Activated CD4-positive, alpha-beta T cell treated with anti-CD3 and anti-CD28 coated beads, Interleukin-2, amount 50 U/mL, for 48 hours (primary cell): Measurements from ENCODE around the gene OR4E2.
"Not testable (repeated sequence)": the region's sequence is repeated elsewhere in the genome, so short reads cannot be mapped to it uniquely, and the experiment has no call there.

ENCODE experiments used
- DNase-seq, 2 experiments: peaks; one replicate each; pipeline ENCODE4 v3.0.0-alpha.2; 2020

Gene OR4E2

DNA sequence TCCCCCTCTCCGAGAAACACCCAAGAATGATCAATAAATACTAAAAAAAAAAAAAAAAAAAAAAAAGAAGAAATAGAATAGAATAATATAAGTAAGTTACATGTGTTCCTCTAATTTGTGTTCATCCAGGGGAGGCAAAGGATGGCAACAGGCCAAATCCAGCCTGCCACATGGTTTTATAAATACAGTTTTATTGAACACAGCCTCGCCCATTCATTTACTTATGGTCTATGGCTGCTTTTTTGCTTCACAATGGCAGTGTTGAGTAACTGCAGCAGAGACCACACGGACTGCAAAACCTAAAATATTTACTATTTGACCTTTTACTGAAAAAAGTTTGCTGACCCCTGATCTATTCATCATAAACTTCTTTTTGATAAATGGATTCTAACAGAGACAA is 44.9 kb downstream of the OR4E2 start:
- DNase-seq, result not testable (repeated sequence)

DNA sequence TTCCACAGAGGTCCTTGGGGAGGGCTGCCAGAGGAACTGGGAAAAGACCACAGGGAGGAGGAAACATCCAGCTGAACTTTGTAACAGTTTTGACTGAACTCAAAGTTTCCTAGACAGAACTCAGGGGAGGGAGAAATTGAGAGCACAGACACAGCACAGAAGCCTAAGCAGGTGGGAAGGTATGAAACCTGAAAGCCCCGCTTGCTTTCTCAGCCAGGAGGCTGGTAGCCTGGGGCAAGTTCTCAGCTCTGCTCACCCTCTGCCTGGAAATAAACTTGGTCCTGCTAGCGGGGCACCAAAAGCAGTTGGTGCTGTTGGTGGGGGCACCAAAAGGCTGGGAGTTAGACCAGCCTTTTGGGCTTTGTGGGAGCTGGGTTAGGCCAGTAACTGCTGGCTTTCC is 45.9 kb downstream of the OR4E2 start:
- DNase-seq, result no peak

DNA sequence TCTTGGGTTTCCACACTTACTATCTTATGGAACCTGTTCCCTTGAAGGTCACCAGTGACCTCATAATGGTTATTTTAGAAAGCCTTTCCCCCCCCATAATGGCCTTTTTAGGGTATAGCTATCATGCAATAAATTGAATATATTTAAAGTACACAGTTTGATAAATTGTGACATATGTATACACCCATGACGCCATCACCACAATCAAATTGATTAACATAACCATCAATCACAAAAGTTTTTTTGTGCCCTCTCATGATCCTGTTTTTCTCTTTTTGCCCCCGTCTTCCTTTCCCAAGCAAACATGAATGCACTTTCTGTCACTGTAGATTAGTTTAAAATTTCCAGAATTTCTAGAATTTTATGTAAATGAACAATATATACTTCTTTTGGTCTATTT is 48.7 kb downstream of the OR4E2 start:
- no peak for DNase-seq

DNA sequence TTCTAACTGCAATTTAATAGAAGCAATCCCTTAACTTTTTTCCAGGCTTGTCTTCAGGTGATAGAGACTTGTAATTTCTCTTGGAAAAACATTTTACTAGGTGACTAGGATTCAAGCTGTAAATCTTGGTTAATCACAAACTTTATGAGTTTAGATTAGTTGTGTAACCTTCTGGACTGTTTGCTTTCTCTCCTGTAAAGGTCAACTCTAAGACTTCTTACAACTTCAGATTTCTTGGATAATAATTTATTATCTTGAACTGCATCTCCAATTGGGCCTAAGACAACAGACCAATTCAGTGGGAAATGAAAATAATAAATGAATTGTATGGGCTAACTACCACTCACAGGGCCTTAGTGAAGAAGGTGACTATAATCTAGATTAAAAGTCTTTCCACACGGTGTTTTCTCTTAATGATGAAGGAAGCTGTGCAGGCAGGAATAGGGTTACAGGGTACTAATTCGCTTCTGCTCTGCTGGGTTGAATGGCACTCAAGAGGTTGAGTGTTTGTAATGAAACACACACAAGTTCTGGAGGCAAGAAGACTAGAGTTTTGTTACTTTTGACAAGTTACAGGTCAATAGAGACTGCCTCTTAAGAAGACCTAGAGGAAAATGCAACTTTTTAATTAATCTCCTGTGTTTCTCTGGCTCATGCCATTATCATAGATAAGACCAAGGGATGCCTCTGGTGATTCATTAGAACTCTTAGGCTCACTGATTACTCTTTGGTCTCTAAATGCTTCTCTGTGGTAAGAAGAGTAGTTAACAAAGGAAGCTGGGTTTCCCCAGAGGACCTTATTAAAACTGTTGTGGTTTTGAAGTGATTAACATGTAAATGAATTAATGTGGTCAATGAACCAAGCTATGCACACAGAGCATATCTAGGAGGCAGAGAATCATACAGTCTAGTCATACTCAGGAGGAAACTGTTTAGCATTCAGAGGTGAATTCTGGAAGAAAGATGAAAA is 50.0 kb downstream of the OR4E2 start:
- no peak for DNase-seq

DNA sequence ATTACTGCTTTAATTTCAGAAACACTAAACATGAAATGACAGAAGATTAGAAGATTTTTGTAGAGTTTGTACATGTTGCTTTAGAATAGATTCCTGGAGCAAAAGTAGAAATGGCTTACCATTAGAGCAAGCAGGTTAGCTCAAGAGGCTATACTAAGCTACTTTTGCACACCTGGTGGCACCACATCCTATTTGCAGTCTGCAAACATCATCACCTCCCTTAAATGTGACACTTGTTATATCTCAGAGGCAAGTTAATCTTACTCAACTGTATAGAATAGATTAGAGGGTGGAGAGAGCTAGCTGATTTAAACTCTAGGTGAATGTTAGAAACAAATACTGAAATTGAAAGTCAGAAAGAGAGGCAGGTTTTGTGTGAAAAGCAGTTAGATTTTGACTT is 50.7 kb downstream of the OR4E2 start:
- DNase-seq, result no peak

DNA sequence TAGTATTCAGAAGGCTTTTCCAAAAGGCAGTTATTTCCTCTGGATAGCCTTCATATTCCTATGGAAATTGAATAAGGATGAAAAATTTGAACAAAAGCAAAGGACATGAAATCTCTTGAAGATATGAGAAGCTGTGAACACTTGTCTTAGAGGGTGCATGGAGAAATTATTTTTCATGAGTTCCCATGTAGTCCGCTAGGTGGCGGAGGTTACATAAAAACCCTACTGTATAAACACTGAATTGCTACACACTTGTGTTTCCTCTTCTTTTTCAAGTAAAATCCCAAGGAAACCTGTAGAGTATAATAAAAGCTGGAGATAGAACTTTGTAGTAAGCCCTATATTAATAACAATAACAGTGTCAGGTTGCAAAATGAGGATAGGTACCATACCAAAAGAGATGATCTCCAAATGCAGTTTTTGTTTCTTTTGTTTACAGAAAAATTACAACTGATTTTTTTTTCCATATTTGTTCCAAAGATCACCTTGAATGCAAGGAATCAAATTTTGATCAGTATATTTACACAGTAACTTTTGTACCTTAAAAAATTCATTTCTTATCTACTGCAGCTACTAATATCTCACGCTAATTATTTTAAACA is 57.8 kb downstream of the OR4E2 start:
- no peak for DNase-seq

DNA sequence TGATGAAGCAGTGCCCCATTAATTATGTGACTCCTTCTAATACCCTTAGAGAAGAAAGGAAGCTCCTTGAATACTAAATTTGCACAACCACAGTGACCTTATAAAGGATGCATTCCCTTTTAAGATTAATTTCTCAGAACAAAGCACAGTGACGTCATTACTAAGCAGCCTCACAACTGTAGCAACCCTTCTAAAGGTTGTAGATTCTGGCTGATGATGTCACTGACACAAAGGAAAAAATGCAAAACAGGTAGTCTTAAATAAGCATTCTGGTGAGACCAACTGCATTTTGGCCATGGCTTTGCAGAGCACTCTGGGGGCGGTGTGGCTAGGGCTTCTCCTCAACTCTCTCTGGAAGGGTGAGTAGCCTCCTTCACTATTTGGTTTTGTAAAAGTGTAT is 58.4 kb downstream of the OR4E2 start:
- no peak for DNase-seq

DNA sequence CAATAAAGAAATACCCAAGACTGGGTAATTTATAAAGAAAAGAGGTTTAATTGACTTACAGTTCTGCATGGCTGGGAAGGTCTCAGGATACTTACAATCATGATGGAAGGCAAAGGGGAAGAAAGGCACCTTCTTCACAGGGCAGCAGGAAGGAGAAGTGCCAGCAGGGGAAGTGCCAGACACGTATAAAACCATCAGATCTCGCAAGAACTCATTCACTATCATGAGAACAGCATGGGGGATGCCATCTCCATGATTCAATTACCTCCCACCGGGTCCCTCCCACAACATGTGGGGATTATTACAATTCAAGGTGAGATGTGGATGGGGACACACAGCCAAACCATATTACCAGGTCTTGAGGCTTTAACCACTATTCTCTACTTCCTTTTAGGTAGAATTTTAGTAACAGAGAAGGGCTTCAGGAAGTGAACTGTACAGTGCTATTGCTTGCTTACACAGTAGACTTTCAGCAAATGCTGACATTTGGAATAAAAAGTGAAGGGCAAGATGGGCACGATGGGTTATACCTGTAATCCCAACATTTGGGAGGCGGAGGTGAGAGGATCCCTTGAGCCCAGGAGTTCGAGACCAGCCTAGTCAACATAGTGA is 60.8 kb downstream of the OR4E2 start:
- no peak for DNase-seq
